GM13977 (cell line): ENCODE data around the gene GADD45GIP1.

Experiments
- DNase-seq: peaks from one replicate; pipeline ENCODE4 v3.0.0; 2012; ENCODE audit warnings: low spot score
- CTCF ChIP-seq: IDR thresholded peaks from 2 replicates; pipeline ENCODE4 v1.5.1; 2012; ENCODE audit warnings: mild to moderate bottlenecking, control low read depth; ENCODE audit not compliant: insufficient read depth; ENCODE audit errors: extremely low read depth, missing control alignments
- in situ Hi-C: fragments of 300-500 bp; cut with MboI; formaldehyde crosslinking; loops from one replicate; pipeline ENCODE4 v1.12.0; 2022; ENCODE audit warnings: low sequenced_read_pairs, low pct_unique_long_range_greater_than_20kb, mixed read lengths, inconsistent platforms; ENCODE audit not compliant: unreplicated experiment

The GADD45GIP1 gene

GRCh38 chr19:12995596-12996405 is 38.8 kb upstream of the GADD45GIP1 start:
- DNase-seq: peak; percentile 83
- no peak for TF ChIP-seq CTCF
- in situ Hi-C loops: no loop called here

- in situ Hi-C loops: no loop called here
- TF ChIP-seq CTCF: peak; percentile 2
- no peak for DNase-seq
These were observed 37.9 kb upstream of the GADD45GIP1 start, which contains the start of gene NFIX for GRCh38 chr19:12994701-12995595. Gene NFIX (plus strand): TSS chr19:12995475. CDS start chr19:12995838, 363 bp downstream.

GRCh38 chr19:12993562-12993961 is 36.5 kb upstream of the GADD45GIP1 start:
- DNase-seq: no peak
- in situ Hi-C loops: no loop called here
- TF ChIP-seq CTCF: no peak

- in situ Hi-C loops: no loop called here
- no peak for TF ChIP-seq CTCF
- no peak for DNase-seq
These were observed 35.7 kb upstream of the GADD45GIP1 start for GRCh38 chr19:12992729-12993128.

GRCh38 chr19:12991296-12991695 is 34.3 kb upstream of the GADD45GIP1 start:
- TF ChIP-seq CTCF: no peak
- in situ Hi-C loops: no loop called here
- no peak for DNase-seq

- no peak for TF ChIP-seq CTCF
- DNase-seq: no peak
- in situ Hi-C loops: no loop called here
These were observed 33.8 kb upstream of the GADD45GIP1 start for GRCh38 chr19:12990853-12991252.
